SK-N-SH (cell line): ENCODE data around the gene CASP9.

Experiments
- JUND ChIP-seq: IDR thresholded peaks from 2 replicates; pipeline ENCODE4 v1.4.0; 2012
- SIN3A ChIP-seq: IDR thresholded peaks from 2 replicates; pipeline ENCODE4 v1.6.1; 2012; ENCODE audit warnings: low read depth, mild to moderate bottlenecking, low read length, moderate library complexity, borderline replicate concordance
- USF1 ChIP-seq: IDR thresholded peaks from 2 replicates; pipeline ENCODE4 v1.4.0; 2012; ENCODE audit warnings: low read depth, borderline replicate concordance
- YY1 ChIP-seq: IDR thresholded peaks from 2 replicates; pipeline ENCODE4 v1.4.0; 2012; ENCODE audit warnings: low read depth, mild to moderate bottlenecking
- TF ChIP-seq, protein P1 (sequence below): fragments of 200-600 bp; sonication (generic); IDR thresholded peaks from 2 replicates; pipeline ENCODE4 v1.6.1; 2017; ENCODE audit warnings: antibody characterized with exemption, mild to moderate bottlenecking, moderate library complexity

DNA sequence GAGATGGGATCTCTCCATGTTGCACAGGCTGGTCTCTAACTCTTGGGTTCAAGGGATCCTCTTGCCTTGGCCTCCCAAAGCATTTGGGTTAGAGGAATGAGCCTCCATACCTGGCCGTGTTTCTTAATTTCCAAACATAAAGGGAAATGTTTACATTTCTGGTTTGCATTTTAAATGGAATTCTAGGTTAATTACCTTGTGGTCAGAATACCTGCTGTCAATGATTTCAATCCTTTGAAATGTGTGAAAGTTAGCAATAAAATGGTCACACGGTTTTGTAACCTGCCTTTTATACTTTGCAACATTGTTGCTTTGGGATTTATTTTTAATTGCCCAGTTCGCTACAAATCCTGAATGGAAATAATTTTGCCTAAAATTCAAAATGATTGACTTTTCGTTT, 34.5 kb upstream of the CASP9 start:
- TF ChIP-seq YY1 (no peak), USF1 (no peak), JUND (no peak), SIN3A (no peak)
- TF ChIP-seq, protein P1, sequence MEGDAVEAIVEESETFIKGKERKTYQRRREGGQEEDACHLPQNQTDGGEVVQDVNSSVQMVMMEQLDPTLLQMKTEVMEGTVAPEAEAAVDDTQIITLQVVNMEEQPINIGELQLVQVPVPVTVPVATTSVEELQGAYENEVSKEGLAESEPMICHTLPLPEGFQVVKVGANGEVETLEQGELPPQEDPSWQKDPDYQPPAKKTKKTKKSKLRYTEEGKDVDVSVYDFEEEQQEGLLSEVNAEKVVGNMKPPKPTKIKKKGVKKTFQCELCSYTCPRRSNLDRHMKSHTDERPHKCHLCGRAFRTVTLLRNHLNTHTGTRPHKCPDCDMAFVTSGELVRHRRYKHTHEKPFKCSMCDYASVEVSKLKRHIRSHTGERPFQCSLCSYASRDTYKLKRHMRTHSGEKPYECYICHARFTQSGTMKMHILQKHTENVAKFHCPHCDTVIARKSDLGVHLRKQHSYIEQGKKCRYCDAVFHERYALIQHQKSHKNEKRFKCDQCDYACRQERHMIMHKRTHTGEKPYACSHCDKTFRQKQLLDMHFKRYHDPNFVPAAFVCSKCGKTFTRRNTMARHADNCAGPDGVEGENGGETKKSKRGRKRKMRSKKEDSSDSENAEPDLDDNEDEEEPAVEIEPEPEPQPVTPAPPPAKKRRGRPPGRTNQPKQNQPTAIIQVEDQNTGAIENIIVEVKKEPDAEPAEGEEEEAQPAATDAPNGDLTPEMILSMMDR = no peak
